Heart right ventricle (tissue), 16 donors: ENCODE data around the gene VGLL4. TPM values are rescaled to one million over a fixed set of nuclear protein-coding genes. Genes with fewer than 3 reads are reported as not detected.

ENCODE experiments used
- ATAC-seq, 8 donors: fragments of 200-7000 bp; cut with Tn5 transposase; one replicate each; pipeline ENCODE4 v1.9.1; 2020; ENCODE audit warnings: mild to moderate bottlenecking in 8 of 8, moderate library complexity in 8 of 8, moderate number of reproducible peaks in 1 of 8
- DNase-seq, 2 donors: peaks; one replicate each; pipeline ENCODE4 v3.0.0-alpha.2; 2020
- H3K27ac ChIP-seq, 10 donors: fragments of 200-600 bp; sonication (generic) in 2 of 10; one replicate each; pipeline versions ENCODE4 v1.5.0 to v1.8.0; 2020 to 2022; ENCODE audit warnings: mild to moderate bottlenecking in 3 of 10
- H3K27me3 ChIP-seq, 7 donors: fragments of 200-600 bp; one replicate each; pipeline ENCODE4 v1.8.0; 2021 to 2022; ENCODE audit warnings: mild to moderate bottlenecking in 2 of 7
- H3K36me3 ChIP-seq, 9 donors: fragments of 200-600 bp; sonication (generic) in 1 of 9; one replicate each; pipeline versions ENCODE4 v1.5.0 to v1.8.0; 2020 to 2022; ENCODE audit warnings: mild to moderate bottlenecking in 2 of 9
- H3K4me1 ChIP-seq, 9 donors: fragments of 200-600 bp; sonication (generic) in 1 of 9; one replicate each; pipeline versions ENCODE4 v1.5.0 to v1.8.0; 2020 to 2022; ENCODE audit warnings: mild to moderate bottlenecking in 4 of 9
- H3K4me3 ChIP-seq, 10 donors: fragments of 200-600 bp; sonication (generic) in 2 of 10; one replicate each; pipeline versions ENCODE4 v1.5.0 to v1.8.0; 2020 to 2022; ENCODE audit warnings: mild to moderate bottlenecking in 7 of 10, moderate library complexity in 2 of 10
- H3K9me3 ChIP-seq, 11 donors: fragments of 200-600 bp in 10 of 11; sonication (generic) in 2 of 11; one replicate each; pipeline versions ENCODE4 v1.5.0 to v1.8.0; 2013 to 2022; ENCODE audit warnings: mild to moderate bottlenecking in 2 of 11, control low read depth in 1 of 11, moderate library complexity in 1 of 11
- WGBS, 2 donors: extraction: QIAGEN DNeasy Blood & Tissue Kit; methylation state at CpG; one replicate each; pipeline ENCODE4 v1.1.7; 2013; ENCODE audit warnings: inconsistent platforms in 1 of 2; 5-methylcytosine and 5-hydroxymethylcytosine counted together
- intact Hi-C, 10 donors: fragments of 100-400 bp; cut with DNase I; formaldehyde crosslinking; loops; one replicate each; pipeline versions ENCODE4 v1.11.1 to v1.14.2; 2022
- polyA plus RNA-seq, 2 donors: library from polyadenylated mRNA; stranded (reverse); fragments of 200-250 nt; gene quantifications; one replicate each; pipeline ENCODE4 v1.2.3, GENCODE V29; 2013
- total RNA-seq, 10 donors: library from RNA; stranded (reverse); fragmentation: NEBNext Ultra II Directional in 3 of 10; extraction: Animal tissue kit (Norgen Biotek cat#: 25700) in 3 of 10; gene quantifications; one replicate each; pipeline versions ENCODE4 v1.2.1 to v1.2.4, GENCODE V29; 2021 to 2023
- TF ChIP-seq, protein P1 (sequence below), 9 donors: fragments of 200-600 bp; sonication (generic) in 2 of 9; IDR thresholded peaks; one replicate each; pipeline versions ENCODE4 v1.5.0 to v1.8.0; 2021 to 2022; ENCODE audit warnings: antibody characterized with exemption in 9 of 9, mild to moderate bottlenecking in 5 of 9, moderate library complexity in 1 of 9
- donor health status: Arrhythmogenic right ventricular cardiomyopathy.
- donor health status: ischemic (EF 13 %, LVEDD 7.1; RV severe dilation, severe dysfunction).
- donor health status: healthy with polysubstance abuse.
- donor health status: DM: no; HTN: yes; CAD: no.
- donor health status: DM: no; HTN: no; CAD: no.
- donor health status: ischemic (EF 25% LVEDD 6.9; RV normal size, moderate dysfunction).
- donor health status: ischemic (EF 25% LVEDD 5.7; RV mildly dilated, moderate dysfunction).
- donor health status: healthy.
- donor health status: DM: yes; HTN: yes; CAD: no.
- donor health status: Ischemic cardiomyopathy.
- donor health status: ischemic (EF 35%, LVEDD 5.7; RV mildly dilated, moderate dysfunction).
- donor health status: nonischemic (EF 11% LVEDD 7.7; RV severe dilation, severe dysfunction).
- donor health status: DM: yes; HTN: yes; CAD: no.
- donor health status: PGD.
- donor health status: ischemic (EF 29% LVEDD 5.4; RV normal size, mild dysfunction).
- donor health status: nonischemic (EF 23%, LVEDD 6.1; RV moderate dilation, normal function).

VGLL4 gene
- total and polyA plus RNA-seq, 12 donors: 14.5 to 46.1 (median 29.6) TPM

DNA sequence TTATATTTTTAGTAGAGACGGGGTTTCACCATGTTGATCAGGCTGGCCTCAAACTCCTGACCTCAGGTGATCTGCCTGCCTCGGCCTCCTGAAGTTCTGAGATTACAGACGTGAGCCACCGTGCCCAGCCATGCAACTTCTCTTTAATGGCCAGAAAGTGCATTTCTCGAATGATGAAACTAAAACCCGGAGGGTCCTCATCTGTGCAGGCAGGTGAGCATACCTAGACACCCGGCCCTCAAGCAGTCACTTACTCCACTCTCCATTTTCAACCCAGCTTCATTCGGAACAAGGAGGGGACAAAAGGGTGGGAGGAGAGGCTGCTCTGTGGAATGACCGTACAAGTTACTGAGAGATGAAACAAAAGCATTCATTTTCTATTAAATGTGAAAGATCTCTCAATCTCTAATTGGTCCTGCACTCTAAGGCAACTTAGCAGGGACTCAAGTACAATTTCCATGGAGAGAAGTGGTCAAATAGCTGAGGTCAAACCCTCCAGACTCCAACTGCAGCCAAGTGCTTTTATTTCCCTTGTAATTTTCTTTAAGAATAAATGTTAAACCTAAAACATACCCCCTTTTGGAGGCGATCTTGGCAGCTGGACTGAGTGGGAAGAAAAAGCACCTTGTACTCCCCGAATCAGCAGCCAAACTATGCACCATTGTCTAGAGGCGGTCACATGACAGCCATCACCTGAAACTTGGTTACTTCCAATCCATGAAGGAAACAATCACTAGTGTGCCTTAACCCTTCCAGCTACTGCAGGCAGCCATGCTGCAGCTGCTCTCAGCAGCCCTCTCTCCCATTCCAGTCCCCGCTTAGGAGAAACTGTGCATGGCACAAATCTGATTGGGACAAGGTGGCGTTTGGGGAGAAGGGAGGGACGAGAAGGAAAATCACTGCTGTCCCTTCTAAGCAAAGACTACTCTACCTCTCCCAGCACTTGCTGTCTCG lies 62.2 kb downstream of the VGLL4 start:
- WGBS, 2 donors: 24 to 33% methylated on average over 16 of the region's 16 CpGs
- Histone ChIP-seq H3K4me1 (peaks cover 11 to 92% (median 56%) of the 10 kb centered on the region in 9 donors), H3K36me3 (peaks cover 0 to 5% (median 0%) of the 10 kb centered on the region in 9 donors), H3K27me3 (no peaks in the 10 kb centered on the region), H3K27ac (peak overlapping the region; percentile 5 to 85 (median 71)), H3K4me3 (peak overlapping the region in 9 of 10 donors; percentile 6 to 51 (median 46)), H3K9me3 (no peaks in the 10 kb centered on the region)
- TF ChIP-seq, protein P1, sequence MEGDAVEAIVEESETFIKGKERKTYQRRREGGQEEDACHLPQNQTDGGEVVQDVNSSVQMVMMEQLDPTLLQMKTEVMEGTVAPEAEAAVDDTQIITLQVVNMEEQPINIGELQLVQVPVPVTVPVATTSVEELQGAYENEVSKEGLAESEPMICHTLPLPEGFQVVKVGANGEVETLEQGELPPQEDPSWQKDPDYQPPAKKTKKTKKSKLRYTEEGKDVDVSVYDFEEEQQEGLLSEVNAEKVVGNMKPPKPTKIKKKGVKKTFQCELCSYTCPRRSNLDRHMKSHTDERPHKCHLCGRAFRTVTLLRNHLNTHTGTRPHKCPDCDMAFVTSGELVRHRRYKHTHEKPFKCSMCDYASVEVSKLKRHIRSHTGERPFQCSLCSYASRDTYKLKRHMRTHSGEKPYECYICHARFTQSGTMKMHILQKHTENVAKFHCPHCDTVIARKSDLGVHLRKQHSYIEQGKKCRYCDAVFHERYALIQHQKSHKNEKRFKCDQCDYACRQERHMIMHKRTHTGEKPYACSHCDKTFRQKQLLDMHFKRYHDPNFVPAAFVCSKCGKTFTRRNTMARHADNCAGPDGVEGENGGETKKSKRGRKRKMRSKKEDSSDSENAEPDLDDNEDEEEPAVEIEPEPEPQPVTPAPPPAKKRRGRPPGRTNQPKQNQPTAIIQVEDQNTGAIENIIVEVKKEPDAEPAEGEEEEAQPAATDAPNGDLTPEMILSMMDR (IDR thresholded peaks at IDR 0.05): no peak
- DNase-seq (no peak), ATAC-seq (peak; percentile 41 to 66 (median 62))
- intact Hi-C loops: loop anchor here in 3 of 10 donors (5.0 to 10.0 kb wide), 2 partner anchors 53 to 61 kb away; partner anchors contain the start of gene VGLL4 (in 2 of the 3)

DNA sequence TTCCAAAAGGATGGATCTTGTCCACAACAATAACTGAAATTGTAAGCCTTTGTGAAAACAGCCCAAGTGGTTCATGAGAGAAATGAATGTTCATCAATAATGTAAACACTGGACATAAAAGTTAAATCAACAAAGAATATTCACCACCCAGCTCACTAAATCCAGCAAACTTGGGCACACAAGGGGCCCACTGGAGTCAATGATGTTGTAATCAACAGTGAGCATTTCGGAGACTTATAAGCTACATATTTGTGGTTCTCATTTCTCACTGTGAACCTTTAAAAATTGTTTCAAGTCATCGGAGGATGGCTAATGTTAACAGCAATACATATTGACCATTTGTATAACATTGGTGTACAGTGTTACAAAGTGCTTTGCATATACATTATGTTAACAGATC lies 63.1 kb downstream of the VGLL4 start:
- Histone ChIP-seq H3K4me1 (peaks cover 11 to 96% (median 53%) of the 10 kb centered on the region in 9 donors), H3K4me3 (no peak overlapping the region), H3K27ac (peak overlapping the region in 4 of 10 donors; percentile 56 to 85 (median 76)), H3K36me3 (peaks cover 0 to 4% (median 0%) of the 10 kb centered on the region in 9 donors), H3K27me3 (no peaks in the 10 kb centered on the region), H3K9me3 (no peaks in the 10 kb centered on the region)
- DNase-seq (no peak), ATAC-seq (no peak)
- intact Hi-C loops: loop anchor here in 3 of 10 donors (5.0 to 10.0 kb wide), 2 partner anchors 54 to 62 kb away; partner anchors contain the start of gene VGLL4 (in 2 of the 3)
- 91 to 96% methylated on average over 2 of the region's 2 CpGs for WGBS, 2 donors
- TF ChIP-seq, protein P1 (IDR thresholded peaks at IDR 0.05): no peak

DNA sequence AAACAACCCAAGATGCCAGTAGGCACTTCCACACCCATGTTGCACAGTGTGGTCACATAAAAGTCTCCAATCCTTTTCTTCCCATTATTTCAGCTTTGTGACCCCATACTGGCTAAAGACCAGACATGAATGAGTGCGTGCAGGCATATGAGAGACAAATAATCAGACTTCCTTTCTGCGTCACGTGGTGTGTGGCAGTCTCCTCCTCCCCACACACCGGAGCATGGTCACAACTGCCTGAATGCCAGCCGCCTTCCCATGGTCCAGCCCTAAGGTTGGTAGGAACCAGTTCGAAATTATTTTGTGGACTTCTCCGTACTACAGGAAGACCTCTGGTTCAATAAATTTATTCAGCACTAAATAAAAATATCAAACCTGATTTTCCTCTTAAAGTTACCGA lies 65.5 kb downstream of the VGLL4 start:
- intact Hi-C loops: loop anchor here in 1 of 10 donors (5.0 kb wide), 1 partner anchor 1126 kb away; no protein-coding TSS in a partner anchor
- no peak overlapping the region for H3K4me3 ChIP-seq
- peaks cover 6 to 86% (median 45%) of the 10 kb centered on the region in 9 donors for H3K4me1 ChIP-seq
- ATAC-seq (no peak), DNase-seq (no peak)
- peaks cover 0 to 9% (median 0%) of the 10 kb centered on the region in 9 donors for H3K36me3 ChIP-seq
- H3K27ac ChIP-seq: no peak overlapping the region
- H3K27me3 ChIP-seq: no peaks in the 10 kb centered on the region
- no peaks in the 10 kb centered on the region for H3K9me3 ChIP-seq
- TF ChIP-seq, protein P1 (IDR thresholded peaks at IDR 0.05): no peak
- WGBS, 2 donors: 77 to 85% methylated on average over 8 of the region's 8 CpGs

DNA sequence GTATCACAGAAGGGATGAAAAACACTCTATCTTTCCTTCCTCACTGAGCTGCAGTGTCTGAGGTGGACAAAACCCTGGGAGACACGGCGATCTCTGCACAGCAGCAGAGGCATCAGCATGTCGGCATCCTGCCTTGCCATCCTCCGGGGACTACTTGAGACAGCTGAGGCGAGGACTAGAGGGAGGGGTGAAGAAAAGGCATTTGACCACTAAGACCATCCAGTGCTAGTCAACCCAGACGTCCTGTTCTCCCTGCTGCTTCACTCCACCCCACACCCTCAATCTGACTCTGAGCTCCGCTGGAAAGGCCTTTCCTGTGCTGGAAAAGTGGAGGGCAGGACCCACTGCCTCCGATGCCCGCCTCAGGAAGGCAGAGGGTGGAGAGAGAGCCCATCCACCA lies 67.3 kb downstream of the VGLL4 start:
- H3K27ac ChIP-seq: peak overlapping the region in 6 of 10 donors; percentile 18 to 51 (median 34)
- no peaks in the 10 kb centered on the region for H3K9me3 ChIP-seq
- H3K4me1 ChIP-seq: peaks cover 4 to 72% (median 30%) of the 10 kb centered on the region in 9 donors
- WGBS, 2 donors: 48 to 55% methylated on average over 9 of the region's 9 CpGs
- no peaks in the 10 kb centered on the region for H3K27me3 ChIP-seq
- peaks cover 0 to 17% (median 0%) of the 10 kb centered on the region in 9 donors for H3K36me3 ChIP-seq
- TF ChIP-seq, protein P1 (IDR thresholded peaks at IDR 0.05): no peak
- ATAC-seq (peak in 7 of 8 donors; percentile 23 to 62 (median 50)), DNase-seq (no peak)
- intact Hi-C loops: loop anchor here in 1 of 10 donors (5.0 kb wide), 1 partner anchor 1124 kb away; no protein-coding TSS in a partner anchor
- no peak overlapping the region for H3K4me3 ChIP-seq
